H1 (cell line): ENCODE data around the gene MCM3AP. TPM values are rescaled to one million over a fixed set of nuclear protein-coding genes. Genes with fewer than 3 reads are reported as not detected.

ENCODE experiments used
- CTCF ChIA-PET: fragments of 300-600 bp; sonication (Branson Sonifier 250); formaldehyde crosslinking; loops from one replicate; lab custom pipeline; 2021; ENCODE audit not compliant: partially characterized antibody; lab: Charles Lee
- POLR2A ChIA-PET: fragments of 300-600 bp; sonication (Branson Sonifier 250); formaldehyde crosslinking; loops from one replicate; lab custom pipeline; 2021; ENCODE audit warnings: inconsistent platforms; ENCODE audit not compliant: partially characterized antibody; lab: Charles Lee
- DNase-seq, 2 experiments: peaks; one replicate each; pipeline versions ENCODE4 v3.0.0 to v3.0.0-alpha.2; 2010 to 2022; ENCODE audit warnings: low spot score in 2 of 2, low read depth in 1 of 2, mixed read lengths in 1 of 2
- FAIRE-seq: peaks from 2 replicates; lab custom pipeline; 2011; peaks lifted over from hg19 to GRCh38; lab: Jason Lieb, UNC
- H2AFZ ChIP-seq: 2 replicates; pipeline ENCODE4 v1.8.1; 2012; ENCODE audit warnings: low read length, inconsistent platforms
- H2AK5ac ChIP-seq: 2 replicates; pipeline ENCODE4 v1.6.1; 2013; ENCODE audit warnings: low read depth, low read length
- H2BK120ac ChIP-seq: replicated peaks from 2 replicates; pipeline ENCODE3; 2013; ENCODE audit warnings: low read depth, low read length, inconsistent platforms
- H2BK12ac ChIP-seq: 2 replicates; pipeline ENCODE4 v1.6.1; 2013; ENCODE audit warnings: low read depth, low read length
- H2BK15ac ChIP-seq: 2 replicates; pipeline ENCODE4 v1.6.1; 2013; ENCODE audit warnings: low read length
- H2BK20ac ChIP-seq: 2 replicates; pipeline ENCODE4 v1.6.1; 2013; ENCODE audit warnings: low read length
- H2BK5ac ChIP-seq: 2 replicates; pipeline ENCODE4 v1.6.1; 2013; ENCODE audit warnings: low read depth, low read length
- H3K14ac ChIP-seq: 2 replicates; pipeline ENCODE4 v1.6.1; 2013; ENCODE audit warnings: inconsistent platforms; ENCODE audit not compliant: insufficient read length
- H3K18ac ChIP-seq: 2 replicates; pipeline ENCODE4 v1.6.1; 2013; ENCODE audit warnings: low read length; ENCODE audit errors: extremely low read depth
- H3K23ac ChIP-seq: 2 replicates; pipeline ENCODE4 v1.6.1; 2013; ENCODE audit warnings: inconsistent platforms; ENCODE audit not compliant: insufficient read length
- H3K23me2 ChIP-seq: 2 replicates; pipeline ENCODE4 v1.6.1; 2013; ENCODE audit warnings: low read depth, low read length
- H3K27ac ChIP-seq: 2 replicates; pipeline ENCODE4 v1.6.1; 2011; ENCODE audit warnings: low read depth, low read length, inconsistent platforms
- H3K27me3 ChIP-seq, 4 experiments: replicated peaks in 1 of 4; 1 replicate in 1 of 4; 2 replicates in 3 of 4; pipeline versions ENCODE4 v1.6.1 to v1.8.1; 2011 to 2013; ENCODE audit warnings: low read length in 3 of 4, mild to moderate bottlenecking in 3 of 4, inconsistent platforms in 2 of 4, mixed read lengths in 2 of 4, moderate library complexity in 1 of 4; ENCODE audit not compliant: control insufficient read depth in 3 of 4, insufficient read depth in 3 of 4; ENCODE audit errors: extremely low read depth in 1 of 4
- H3K36me3 ChIP-seq, 4 experiments: 2 replicates each; pipeline versions ENCODE4 v1.6.1 to v1.8.1; 2011 to 2013; ENCODE audit warnings: mild to moderate bottlenecking in 4 of 4, low read length in 3 of 4, moderate library complexity in 2 of 4, control low read depth in 1 of 4, inconsistent platforms in 1 of 4; ENCODE audit not compliant: insufficient read depth in 4 of 4, control insufficient read depth in 2 of 4
- H3K4ac ChIP-seq: replicated peaks from 2 replicates; pipeline ENCODE3; 2013; ENCODE audit warnings: low read length, low read depth, mixed read lengths, inconsistent platforms; ENCODE audit not compliant: insufficient read length
- H3K4me1 ChIP-seq, 4 experiments: replicated peaks in 1 of 4; 1 replicate in 1 of 4; 2 replicates in 3 of 4; pipeline versions ENCODE4 v1.6.1 to v1.8.1; 2011 to 2013; ENCODE audit warnings: low read length in 3 of 4, inconsistent platforms in 2 of 4, mixed read lengths in 1 of 4; ENCODE audit not compliant: insufficient read depth in 4 of 4, control insufficient read depth in 3 of 4
- H3K4me2 ChIP-seq, 2 experiments: 2 replicates each; pipeline versions ENCODE4 v1.6.1 to v1.8.1; 2011 to 2013; ENCODE audit warnings: low read depth in 2 of 2, low read length in 2 of 2, control low read depth in 1 of 2, inconsistent platforms in 1 of 2, mild to moderate bottlenecking in 1 of 2; ENCODE audit not compliant: insufficient read depth in 1 of 2
- H3K4me3 ChIP-seq, 4 experiments: fragments of 200-600, 300-600 bp in 1 of 4; sonication (generic), shearing (Covaris generic), sonication (Bioruptor Twin) in 1 of 4; 2 replicates each; pipeline versions ENCODE4 v1.5.1 to v1.8.1; 2011 to 2016; ENCODE audit warnings: low read length in 4 of 4, low read depth in 3 of 4, control low read depth in 2 of 4, inconsistent platforms in 2 of 4, mild to moderate bottlenecking in 2 of 4, mixed read lengths in 1 of 4, moderate library complexity in 1 of 4; ENCODE audit not compliant: insufficient read depth in 2 of 4; ENCODE audit errors: extremely low read depth in 1 of 4
- H3K56ac ChIP-seq: replicated peaks from 2 replicates; pipeline ENCODE3; 2013; ENCODE audit warnings: low read depth, mild to moderate bottlenecking, mixed read lengths, low read length, inconsistent platforms; ENCODE audit not compliant: insufficient read length
- H3K79me1 ChIP-seq: 2 replicates; pipeline ENCODE4 v1.6.1; 2013; ENCODE audit warnings: low read depth, low read length, control low read depth
- H3K79me2 ChIP-seq, 2 experiments: 2 replicates each; pipeline versions ENCODE4 v1.6.1 to v1.8.1; 2012 to 2013; ENCODE audit warnings: low read length in 2 of 2, mild to moderate bottlenecking in 2 of 2, inconsistent platforms in 1 of 2; ENCODE audit not compliant: insufficient read depth in 2 of 2, control insufficient read depth in 1 of 2
- H3K9ac ChIP-seq, 4 experiments: replicated peaks in 1 of 4; 1 replicate in 1 of 4; 2 replicates in 3 of 4; pipeline versions ENCODE4 v1.6.1 to v1.8.1; 2011 to 2013; ENCODE audit warnings: low read depth in 3 of 4, low read length in 3 of 4, control low read depth in 2 of 4, mild to moderate bottlenecking in 2 of 4, moderate library complexity in 2 of 4, inconsistent platforms in 1 of 4; ENCODE audit errors: extremely low read depth in 1 of 4
- H3K9me3 ChIP-seq, 2 experiments: 2 replicates each; pipeline versions ENCODE4 v1.6.1 to v1.8.1; 2012 to 2013; ENCODE audit warnings: mild to moderate bottlenecking in 2 of 2, moderate library complexity in 2 of 2, control low read depth in 1 of 2, inconsistent platforms in 1 of 2, low read depth in 1 of 2, low read length in 1 of 2, mixed read lengths in 1 of 2; ENCODE audit not compliant: insufficient read depth in 2 of 2
- H4K20me1 ChIP-seq, 2 experiments: replicated peaks in 1 of 2; 2 replicates each; pipeline versions ENCODE3 to v1.8.1; 2011 to 2013; ENCODE audit warnings: inconsistent platforms in 2 of 2, low read length in 2 of 2, mild to moderate bottlenecking in 1 of 2; ENCODE audit not compliant: insufficient read depth in 2 of 2, control insufficient read depth in 1 of 2
- H4K5ac ChIP-seq: 2 replicates; pipeline ENCODE4 v1.6.1; 2013; ENCODE audit warnings: low read length, low read depth, mixed read lengths, inconsistent platforms; ENCODE audit not compliant: insufficient read length
- H4K8ac ChIP-seq: 2 replicates; pipeline ENCODE4 v1.8.0; 2013; ENCODE audit warnings: mild to moderate bottlenecking, moderate library complexity, low read length, inconsistent platforms; ENCODE audit not compliant: insufficient read depth; ENCODE audit errors: extremely low read depth
- H4K91ac ChIP-seq: replicated peaks from 2 replicates; pipeline ENCODE3; 2013; ENCODE audit warnings: low read length, mixed read lengths, inconsistent platforms; ENCODE audit not compliant: insufficient read length
- CBX8 ChIP-seq: fragments of 300-800, 300-1000 bp; sonication (generic); IDR thresholded peaks from 2 replicates; pipeline ENCODE4 v1.7.1; 2016; ENCODE audit warnings: low read depth, low read length, borderline replicate concordance
- CEBPB ChIP-seq: IDR thresholded peaks from 2 replicates; pipeline ENCODE4 v1.6.1; 2012; ENCODE audit warnings: low read depth, low read length
- WGBS, 2 experiments: shearing (Covaris generic) in 1 of 2; methylation state at CpG; one replicate each; pipeline versions ENCODE4 v1.1.6 to v1.1.7; 2013 to 2015; ENCODE audit warnings: low lambda C conversion rate in 2 of 2, mixed read lengths in 2 of 2, inconsistent platforms in 1 of 2, low coverage in 1 of 2, missing lambda C conversion rate in 1 of 2; ENCODE audit not compliant: insufficient replicate concordance in 2 of 2, insufficient coverage in 1 of 2, insufficient read length in 1 of 2; ENCODE audit errors: extremely low coverage in 1 of 2, missing lambda C conversion rate in 1 of 2; 5-methylcytosine and 5-hydroxymethylcytosine counted together
- polyA plus RNA-seq, 7 experiments: library from polyadenylated mRNA; depleted of rRNA in 3 of 7; stranded (reverse) in 5 of 7; unstranded in 2 of 7; fragments of >200 nt in 5 of 7; fragments of 200-250 nt in 2 of 7; gene quantifications; 1 replicate in 5 of 7; 2 replicates in 1 of 7; 4 replicates in 1 of 7; pipeline versions ENCODE4 v1.2.1 to v1.2.3, GENCODE V29; 2011 to 2013; ENCODE audit warnings: missing spikeins in 2 of 7, mixed read lengths in 2 of 7
- total RNA-seq: library from RNA; stranded (reverse); fragmentation: NEBNext Ultra II Directional; extraction: Animal tissue kit (Norgen Biotek cat#: 25700); gene quantifications from 2 replicates; pipeline ENCODE4 v1.2.1, GENCODE V29; 2021
- TF ChIP-seq, protein P1 (sequence below): IDR thresholded peaks from 2 replicates; pipeline ENCODE4 v1.6.1; 2012; ENCODE audit warnings: low read length, inconsistent platforms

Gene MCM3AP
- total and polyA plus RNA-seq, 2 of the 8 experiments (the other 6 are each of a cell fraction or from before 2014, with no cell fraction given) = 37.2 to 119 TPM

GRCh38 chr21:46244602-46245001, 40.8 kb downstream of the MCM3AP start:
- no peak overlapping the region for H4K8ac ChIP-seq
- no peak overlapping the region for H3K4me2 ChIP-seq
- no peak overlapping the region for H4K91ac ChIP-seq
- 91% methylated on average over 8 of the region's 8 CpGs; no CpG with 5 or more reads in 1 of the 2 experiments for WGBS, 2 experiments
- H3K36me3 ChIP-seq = peaks cover 25 to 86% (median 67%) of the 10 kb centered on the region in 4 experiments
- no peak overlapping the region for H2BK20ac ChIP-seq
- FAIRE-seq = no peak
- H3K27ac ChIP-seq = no peak overlapping the region
- POLR2A ChIA-PET = interaction anchor here (1.4 to 2.2 kb wide), 5 partner anchors 9 to 78 kb away, joined by 3 to 9 read pairs (median 3); partner anchors contain the start of gene LSS
- TF ChIP-seq CBX8 (no peak), CEBPB (no peak)
- TF ChIP-seq, protein P1, sequence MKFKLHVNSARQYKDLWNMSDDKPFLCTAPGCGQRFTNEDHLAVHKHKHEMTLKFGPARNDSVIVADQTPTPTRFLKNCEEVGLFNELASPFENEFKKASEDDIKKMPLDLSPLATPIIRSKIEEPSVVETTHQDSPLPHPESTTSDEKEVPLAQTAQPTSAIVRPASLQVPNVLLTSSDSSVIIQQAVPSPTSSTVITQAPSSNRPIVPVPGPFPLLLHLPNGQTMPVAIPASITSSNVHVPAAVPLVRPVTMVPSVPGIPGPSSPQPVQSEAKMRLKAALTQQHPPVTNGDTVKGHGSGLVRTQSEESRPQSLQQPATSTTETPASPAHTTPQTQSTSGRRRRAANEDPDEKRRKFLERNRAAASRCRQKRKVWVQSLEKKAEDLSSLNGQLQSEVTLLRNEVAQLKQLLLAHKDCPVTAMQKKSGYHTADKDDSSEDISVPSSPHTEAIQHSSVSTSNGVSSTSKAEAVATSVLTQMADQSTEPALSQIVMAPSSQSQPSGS = no peak
- TF ChIP-seq, all 59 proteins: peak for 0
- H3K23ac ChIP-seq = no peak overlapping the region
- no peak overlapping the region for H3K56ac ChIP-seq
- no peak overlapping the region for H2BK15ac ChIP-seq
- no peak overlapping the region for H3K4ac ChIP-seq
- H3K79me2 ChIP-seq = no peaks in the 10 kb centered on the region
- no peak overlapping the region for H3K18ac ChIP-seq
- no peak overlapping the region for H2BK120ac ChIP-seq
- H2BK5ac ChIP-seq = no peak overlapping the region; the same call in 1 of the 2 replicates
- DNase-seq = no peak
- no peak overlapping the region for H3K4me3 ChIP-seq
- no peaks in the 10 kb centered on the region for H3K79me1 ChIP-seq
- no peak overlapping the region for H3K14ac ChIP-seq
- no peak overlapping the region for H2AK5ac ChIP-seq
- H3K9ac ChIP-seq = no peak overlapping the region
- H2AFZ ChIP-seq = no peak overlapping the region
- CTCF ChIA-PET = interaction anchor here (0.6 to 3.3 kb wide), 9 partner anchors 12 to 318 kb away, joined by 3 to 13 read pairs (median 4); no protein-coding TSS in a partner anchor
- no peak overlapping the region for H4K5ac ChIP-seq
- H2BK12ac ChIP-seq = no peak overlapping the region
- no peaks in the 10 kb centered on the region; a peak in 1 of 4 replicates for H3K9me3 ChIP-seq
- H3K27me3 ChIP-seq = no peaks in the 10 kb centered on the region
- peaks cover 1 to 7% of the 10 kb centered on the region in 2 experiments for H4K20me1 ChIP-seq
- no peaks in the 10 kb centered on the region for H3K23me2 ChIP-seq
- H3K4me1 ChIP-seq = no peaks in the 10 kb centered on the region
